Activated CD4-positive, alpha-beta T cell treated with anti-CD3 and anti-CD28 coated beads for 48 hours (primary cell): ENCODE data around the gene KIF6.
"Not testable (repeated sequence)": the region's sequence is repeated elsewhere in the genome, so short reads cannot be mapped to it uniquely, and the experiment has no call there.

Source experiments
- DNase-seq: peaks from one replicate; pipeline ENCODE4 v3.0.0-alpha.2; 2020

Gene KIF6

DNA sequence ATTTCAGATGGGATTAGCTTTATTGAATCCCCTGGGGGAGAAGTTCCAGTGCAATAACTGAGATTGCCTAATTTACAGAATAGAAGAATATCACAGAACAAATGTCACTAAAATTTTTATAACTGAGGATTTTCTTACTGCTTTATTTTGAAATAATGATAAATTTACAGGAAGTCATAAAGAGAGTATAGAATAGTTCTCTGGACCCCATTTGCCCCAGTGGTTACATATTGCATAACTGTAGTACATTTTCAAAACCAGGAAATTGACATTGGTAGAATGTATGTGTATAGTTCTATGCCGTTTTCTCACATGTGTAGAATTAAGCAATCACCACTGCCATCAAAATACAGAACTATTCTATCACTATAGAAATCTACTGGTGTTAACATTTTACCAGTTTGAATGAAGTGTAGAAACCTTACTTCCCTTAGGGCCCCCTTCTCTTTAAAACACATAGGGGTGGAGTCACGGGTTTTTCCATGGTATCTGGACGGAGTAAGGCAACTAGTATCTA lies 18.3 kb downstream of the KIF6 start:
- DNase-seq = no peak

DNA sequence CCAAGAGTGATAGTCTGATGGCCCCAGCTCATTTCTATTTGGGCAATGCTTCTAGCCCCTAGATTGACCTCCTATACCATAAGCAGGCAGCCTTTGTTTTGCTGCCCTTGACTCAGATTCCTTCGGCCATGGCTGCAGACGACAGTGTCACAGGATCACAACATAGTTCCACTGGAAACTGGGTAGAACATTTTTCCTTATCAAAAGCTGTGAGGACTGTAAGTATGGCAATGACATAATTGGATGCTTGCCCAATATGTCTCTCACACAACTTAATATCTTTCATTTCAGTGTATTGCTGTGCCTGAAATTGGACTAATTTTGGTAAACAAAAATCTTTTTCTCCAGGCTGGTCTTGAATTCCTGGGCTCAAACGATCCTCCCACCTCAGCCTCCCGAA lies 22.9 kb downstream of the KIF6 start:
- DNase-seq = no peak

- DNase-seq = no peak
Measured at GRCh38 chr6:39700362-39700761, 24.8 kb downstream of the KIF6 start.

GRCh38 chr6:39698789-39699188 lies 26.4 kb downstream of the KIF6 start:
- DNase-seq = no peak

DNA sequence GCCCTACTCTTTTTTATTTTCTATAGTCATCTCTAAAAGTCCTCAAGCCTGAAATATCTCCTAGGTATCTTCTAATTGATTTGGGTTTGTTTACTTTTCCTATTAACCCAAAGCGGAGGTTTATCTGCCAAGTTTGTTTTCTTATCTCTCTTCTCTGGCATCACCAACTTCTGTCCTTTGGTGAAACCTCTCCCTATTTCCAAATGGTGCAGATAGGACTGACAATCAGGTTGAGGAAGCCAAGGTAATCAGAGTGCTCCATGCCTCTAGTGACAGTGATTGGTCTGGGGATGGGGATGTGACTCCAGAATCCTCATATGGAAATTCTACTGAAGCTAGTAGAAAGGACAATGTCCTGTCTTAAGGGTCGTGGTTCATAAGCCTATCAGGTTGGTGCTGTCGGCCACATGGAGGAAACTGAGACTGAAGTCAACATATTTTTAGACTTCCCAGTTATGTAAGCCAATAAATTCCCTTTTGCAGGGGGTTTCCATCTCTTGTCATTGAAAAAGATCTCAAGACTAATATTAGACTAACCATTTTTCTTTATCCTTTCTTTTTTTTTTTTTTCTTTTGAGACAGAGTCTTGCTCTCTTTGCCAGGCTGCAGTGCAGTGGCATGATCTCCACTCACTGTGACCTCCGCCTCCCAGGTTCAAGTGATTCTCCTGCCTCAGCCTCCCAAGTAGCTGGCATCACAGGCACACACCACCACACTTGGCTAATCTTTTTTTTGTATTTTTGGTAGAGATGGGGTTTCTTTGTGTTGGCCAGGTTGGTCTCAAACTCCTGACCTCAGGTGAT lies 28.0 kb downstream of the KIF6 start:
- DNase-seq = no peak

GRCh38 chr6:39695447-39695846 lies 29.8 kb downstream of the KIF6 start:
- DNase-seq = no peak

GRCh38 chr6:39693206-39693605 lies 32.0 kb downstream of the KIF6 start:
- no peak for DNase-seq

DNA sequence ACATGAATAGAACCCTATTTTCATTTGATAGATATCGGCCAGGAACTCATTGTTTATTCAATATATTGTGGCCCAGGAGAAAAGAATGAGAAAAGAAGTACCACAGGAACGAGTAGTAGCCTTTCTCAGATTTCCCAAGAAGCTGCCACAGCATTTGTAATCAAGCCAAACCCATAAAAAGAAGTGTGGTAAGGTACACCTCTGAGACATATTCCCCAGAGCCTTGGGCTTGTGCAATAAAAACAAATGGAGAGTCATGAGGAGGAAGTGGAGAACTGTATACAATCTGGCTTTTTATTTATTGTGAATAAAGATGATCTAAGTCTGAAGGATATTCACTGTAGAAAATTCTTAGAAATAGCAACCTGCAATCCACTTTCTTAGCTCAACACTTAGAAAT lies 36.7 kb downstream of the KIF6 start:
- DNase-seq = no peak

DNA sequence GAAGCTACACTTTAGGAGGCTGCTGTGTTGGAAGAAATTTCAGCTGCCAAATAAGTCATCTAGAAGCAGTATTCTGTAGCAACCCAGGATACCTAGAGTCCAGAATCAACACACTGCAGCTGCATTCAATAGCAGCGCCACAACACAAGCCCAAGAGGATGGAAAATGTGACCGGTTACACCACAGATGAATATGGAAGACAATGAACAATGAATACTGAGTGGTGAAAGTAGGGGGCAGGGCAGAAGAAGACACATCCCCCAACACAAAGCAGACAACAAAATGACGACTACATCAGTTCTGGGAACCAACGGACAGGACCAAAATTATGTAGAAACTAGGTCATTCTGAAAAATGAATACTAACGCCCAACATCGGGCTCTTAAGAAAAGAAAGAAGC lies 38.2 kb downstream of the KIF6 start:
- DNase-seq = no peak

DNA sequence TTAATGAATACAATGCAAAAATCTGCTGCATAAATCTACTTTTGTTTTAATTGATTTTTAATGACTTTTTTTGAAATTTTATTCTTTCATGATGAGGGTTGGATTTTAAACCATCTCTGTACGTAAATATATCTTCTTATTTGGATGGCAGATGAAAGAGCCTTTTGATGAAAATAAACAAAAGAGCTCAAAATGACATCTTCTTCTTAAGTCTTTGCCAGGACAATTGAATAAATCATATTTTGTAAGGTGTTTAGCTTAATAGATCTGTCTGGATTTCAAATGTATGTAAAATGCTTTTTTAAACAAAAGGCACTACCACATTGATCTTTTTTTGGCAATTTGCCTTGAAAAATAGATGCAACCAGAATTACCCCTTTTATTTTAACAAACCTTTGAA lies 39.3 kb downstream of the KIF6 start:
- no peak for DNase-seq

GRCh38 chr6:39685489-39685826 lies 39.8 kb downstream of the KIF6 start:
- DNase-seq = no peak

GRCh38 chr6:39684790-39685488 lies 40.3 kb downstream of the KIF6 start:
- DNase-seq = no peak

GRCh38 chr6:39681674-39682121 lies 43.5 kb downstream of the KIF6 start:
- DNase-seq = no peak

- DNase-seq = no peak
Measured at GRCh38 chr6:39678914-39679313, 46.3 kb downstream of the KIF6 start.

GRCh38 chr6:39677318-39677717 lies 47.9 kb downstream of the KIF6 start:
- not testable (repeated sequence) for DNase-seq

- no peak for DNase-seq
Measured at GRCh38 chr6:39670519-39670918, 54.7 kb downstream of the KIF6 start.

DNA sequence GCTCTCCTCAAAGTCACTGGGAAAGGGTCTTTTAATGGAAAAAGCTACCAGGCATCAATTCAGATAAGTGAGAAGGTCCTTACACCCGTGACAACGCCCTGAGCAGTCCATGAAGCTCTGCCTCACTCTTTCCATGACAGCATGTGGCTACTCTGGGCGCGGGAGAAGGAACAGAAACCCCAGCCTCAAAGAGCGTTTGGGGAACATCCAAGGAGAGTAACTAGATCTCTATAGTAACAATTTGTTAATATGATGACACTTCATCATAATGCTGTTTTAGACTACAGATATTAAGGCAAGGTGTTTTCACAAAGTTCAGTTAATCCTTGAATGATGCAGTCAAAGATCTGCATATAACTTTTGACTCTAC lies 55.2 kb downstream of the KIF6 start:
- DNase-seq = no peak

GRCh38 chr6:39669207-39669972 lies 55.8 kb downstream of the KIF6 start:
- DNase-seq = no peak

DNA sequence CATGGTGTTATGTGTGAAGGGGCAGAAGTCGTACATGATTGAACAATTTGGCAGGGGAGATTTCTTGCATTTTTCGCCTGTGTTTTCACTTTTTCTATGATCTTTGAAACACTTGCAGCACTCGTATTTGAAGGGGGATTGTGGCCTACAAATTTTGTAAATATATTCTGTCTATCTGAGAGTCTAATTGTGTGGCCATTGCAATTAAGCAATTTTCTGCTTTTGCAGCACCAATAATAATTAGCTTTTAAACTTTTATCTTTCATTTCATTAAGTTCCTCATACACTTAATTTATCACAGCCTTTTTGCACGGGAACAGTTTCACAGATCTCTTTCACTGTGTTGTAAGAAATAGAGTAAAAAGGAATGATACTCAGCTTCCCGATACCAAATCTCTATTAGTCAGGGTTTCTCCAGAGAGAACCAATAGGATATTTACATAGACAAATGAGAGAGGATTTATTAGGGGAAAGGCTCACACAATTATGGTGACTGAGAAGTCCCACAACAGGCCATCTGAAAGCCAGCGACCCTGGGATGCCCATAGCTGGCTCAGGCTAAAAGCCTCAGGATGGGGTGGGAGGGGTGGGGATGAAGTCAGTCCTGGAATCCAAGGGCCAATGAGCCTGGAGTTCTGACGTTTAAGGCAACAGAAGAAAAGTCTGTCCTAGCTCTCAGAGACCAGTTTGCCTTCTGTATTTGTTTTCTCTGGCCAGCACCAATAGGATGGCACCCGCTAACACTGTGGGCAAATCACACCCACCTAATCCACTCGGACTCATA lies 58.3 kb downstream of the KIF6 start:
- DNase-seq = no peak

- DNase-seq = no peak
Measured at GRCh38 chr6:39665861-39666260, 59.3 kb downstream of the KIF6 start.

- DNase-seq = no peak
Measured at GRCh38 chr6:39664173-39664572, 61.0 kb downstream of the KIF6 start.

GRCh38 chr6:39657355-39658135 lies 67.7 kb downstream of the KIF6 start:
- DNase-seq = no peak
